ENCODE data around the gene PCDH9. TPM values are rescaled to one million over a fixed set of nuclear protein-coding genes. Genes with fewer than 3 reads are reported as not detected.
"Not testable (repeated sequence)": the region's sequence is repeated elsewhere in the genome, so short reads cannot be mapped to it uniquely, and the experiment has no call there.

Gene PCDH9
- total RNA-seq, 1 donor from 2014 or later, result 0.40 TPM

GRCh38 chr13:66778461-66778860 lies 451.7 kb downstream of the PCDH9 start:
- TF ChIP-seq CTCF (conservative IDR thresholded peaks at IDR 0.05; ENCODE audit: low read depth, low read length), result no peak
- H3K4me3 ChIP-seq (ENCODE audit: low read depth, low read length), result no peak overlapping the region
- DNase-seq (ENCODE audit: low read depth), result no peak

GRCh38 chr13:66775196-66775595 lies 454.9 kb downstream of the PCDH9 start:
- no peak overlapping the region for H3K4me3 ChIP-seq (ENCODE audit: low read depth, low read length)
- no peak for TF ChIP-seq CTCF (conservative IDR thresholded peaks at IDR 0.05; ENCODE audit: low read depth, low read length)

GRCh38 chr13:66774046-66774445 lies 456.1 kb downstream of the PCDH9 start:
- DNase-seq (ENCODE audit: low read depth), result no peak
- no peak for TF ChIP-seq CTCF (conservative IDR thresholded peaks at IDR 0.05; ENCODE audit: low read depth, low read length)

More at GRCh38 chr13:66775196-66775595, 454.9 kb downstream of the PCDH9 start:
- DNase-seq (ENCODE audit: low read depth), result no peak

GRCh38 chr13:66765559-66765958 lies 464.6 kb downstream of the PCDH9 start:
- TF ChIP-seq CTCF (conservative IDR thresholded peaks at IDR 0.05; ENCODE audit: low read depth, low read length), result no peak
- no peak for DNase-seq (ENCODE audit: low read depth)
- H3K4me3 ChIP-seq (ENCODE audit: low read depth, low read length), result no peak overlapping the region

More at GRCh38 chr13:66774046-66774445, 456.1 kb downstream of the PCDH9 start:
- H3K4me3 ChIP-seq (ENCODE audit: low read depth, low read length), result no peak overlapping the region

- H3K4me3 ChIP-seq (ENCODE audit: low read depth, low read length); DNase-seq (ENCODE audit: low read depth): not testable (repeated sequence)
Measured at GRCh38 chr13:66760678-66761077, 469.5 kb downstream of the PCDH9 start.

- TF ChIP-seq CTCF (conservative IDR thresholded peaks at IDR 0.05; ENCODE audit: low read depth, low read length), result no peak
- no peak overlapping the region for H3K4me3 ChIP-seq (ENCODE audit: low read depth, low read length)
- DNase-seq (ENCODE audit: low read depth), result no peak
Measured at GRCh38 chr13:66759919-66760318, 470.2 kb downstream of the PCDH9 start.

GRCh38 chr13:66751691-66752090 lies 478.4 kb downstream of the PCDH9 start:
- no peak overlapping the region for H3K4me3 ChIP-seq (ENCODE audit: low read depth, low read length)
- TF ChIP-seq CTCF (conservative IDR thresholded peaks at IDR 0.05; ENCODE audit: low read depth, low read length), result no peak
- DNase-seq (ENCODE audit: low read depth), result no peak

All from epithelial cell of proximal tubule (primary cell).